ENCODE data around the gene HNMT.

The HNMT gene

DNA sequence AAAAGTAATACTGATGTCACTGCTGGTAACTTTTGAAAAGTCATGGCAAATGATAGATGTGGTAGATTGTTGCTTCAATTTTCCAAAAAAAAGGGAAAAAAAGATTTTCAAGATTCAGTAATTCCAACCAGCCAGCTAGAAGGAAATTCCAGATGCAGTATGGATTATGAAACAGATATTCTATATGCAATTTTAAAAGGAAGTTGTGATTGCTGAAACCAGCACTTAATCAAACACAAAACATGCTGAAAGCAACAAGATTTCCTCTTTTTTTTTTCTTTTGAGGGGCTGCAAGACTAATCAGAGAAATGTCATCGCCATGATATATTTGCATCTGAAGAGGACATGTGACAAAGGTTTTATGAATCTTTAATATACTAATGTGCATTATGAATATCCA lies 5.1 kb upstream of the HNMT start:
- Histone ChIP-seq H3K27me3 (ENCODE audit: insufficient read depth, poor library complexity, severe bottlenecking) (no peaks in the 10 kb centered on the region), H3K36me3 (ENCODE audit: low read depth) (no peaks in the 10 kb centered on the region), H3K4me1 (ENCODE audit: insufficient read depth, poor library complexity, severe bottlenecking) (peaks cover 10% of the 10 kb centered on the region), H3K4me3 (ENCODE audit: severe bottlenecking) (no peak overlapping the region), H3K9me3 (ENCODE audit: severe bottlenecking) (no peaks in the 10 kb centered on the region), H3K27ac (ENCODE audit: poor library complexity, severe bottlenecking) (no peak overlapping the region)
- DNase-seq (ENCODE audit: low spot score) (no peak), ATAC-seq (ENCODE audit: low read depth) (no peak)
- TF ChIP-seq, protein P1, sequence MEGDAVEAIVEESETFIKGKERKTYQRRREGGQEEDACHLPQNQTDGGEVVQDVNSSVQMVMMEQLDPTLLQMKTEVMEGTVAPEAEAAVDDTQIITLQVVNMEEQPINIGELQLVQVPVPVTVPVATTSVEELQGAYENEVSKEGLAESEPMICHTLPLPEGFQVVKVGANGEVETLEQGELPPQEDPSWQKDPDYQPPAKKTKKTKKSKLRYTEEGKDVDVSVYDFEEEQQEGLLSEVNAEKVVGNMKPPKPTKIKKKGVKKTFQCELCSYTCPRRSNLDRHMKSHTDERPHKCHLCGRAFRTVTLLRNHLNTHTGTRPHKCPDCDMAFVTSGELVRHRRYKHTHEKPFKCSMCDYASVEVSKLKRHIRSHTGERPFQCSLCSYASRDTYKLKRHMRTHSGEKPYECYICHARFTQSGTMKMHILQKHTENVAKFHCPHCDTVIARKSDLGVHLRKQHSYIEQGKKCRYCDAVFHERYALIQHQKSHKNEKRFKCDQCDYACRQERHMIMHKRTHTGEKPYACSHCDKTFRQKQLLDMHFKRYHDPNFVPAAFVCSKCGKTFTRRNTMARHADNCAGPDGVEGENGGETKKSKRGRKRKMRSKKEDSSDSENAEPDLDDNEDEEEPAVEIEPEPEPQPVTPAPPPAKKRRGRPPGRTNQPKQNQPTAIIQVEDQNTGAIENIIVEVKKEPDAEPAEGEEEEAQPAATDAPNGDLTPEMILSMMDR (IDR thresholded peaks at IDR 0.05; ENCODE audit: poor library complexity, severe bottlenecking) = no peak

DNA sequence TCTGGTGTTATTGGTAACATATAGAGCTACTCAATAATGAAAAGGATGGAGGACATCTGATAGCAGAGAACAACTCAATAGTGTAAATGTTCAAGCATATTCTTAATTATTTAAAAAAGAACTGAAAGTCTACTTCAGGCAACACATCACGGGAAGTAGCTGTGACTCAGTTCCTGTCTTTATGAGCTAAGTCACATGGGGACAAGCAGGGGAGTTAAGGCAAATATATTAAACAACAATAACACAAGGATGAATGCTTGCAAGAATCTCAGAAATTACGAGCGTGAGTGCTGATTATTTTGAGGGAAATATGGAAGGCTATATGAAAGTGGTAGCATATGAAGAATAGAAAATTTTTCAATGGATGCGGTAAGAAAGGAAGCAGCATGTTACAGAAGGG lies 4.0 kb upstream of the HNMT start:
- H3K4me3 ChIP-seq (ENCODE audit: severe bottlenecking) = no peak overlapping the region
- no peak overlapping the region for H3K27ac ChIP-seq (ENCODE audit: poor library complexity, severe bottlenecking)
- H3K36me3 ChIP-seq (ENCODE audit: low read depth) = no peaks in the 10 kb centered on the region
- H3K4me1 ChIP-seq (ENCODE audit: insufficient read depth, poor library complexity, severe bottlenecking) = peaks cover 17% of the 10 kb centered on the region
- ATAC-seq (ENCODE audit: low read depth) (no peak), DNase-seq (ENCODE audit: low spot score) (no peak)
- TF ChIP-seq, protein P1 (IDR thresholded peaks at IDR 0.05; ENCODE audit: poor library complexity, severe bottlenecking) = no peak
- no peaks in the 10 kb centered on the region for H3K9me3 ChIP-seq (ENCODE audit: severe bottlenecking)
- no peaks in the 10 kb centered on the region for H3K27me3 ChIP-seq (ENCODE audit: insufficient read depth, poor library complexity, severe bottlenecking)

DNA sequence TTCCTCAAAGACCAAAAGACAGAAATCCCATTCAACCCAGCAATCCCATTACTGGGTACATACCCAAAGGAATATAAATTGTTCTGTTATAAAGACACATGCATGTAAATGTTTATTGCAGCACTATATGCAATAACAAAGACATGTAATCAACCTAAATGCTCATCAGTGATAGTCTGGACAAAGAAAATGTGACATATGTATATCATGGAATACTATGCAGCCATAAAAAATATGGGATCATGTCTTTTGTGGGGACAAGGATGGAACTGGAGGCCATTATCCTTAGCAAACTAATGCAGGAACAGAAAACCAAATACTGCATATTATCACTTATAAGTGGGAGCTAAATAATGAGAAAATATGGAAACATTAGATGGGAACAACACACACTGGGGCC lies 2.7 kb upstream of the HNMT start:
- TF ChIP-seq, protein P1 (IDR thresholded peaks at IDR 0.05; ENCODE audit: poor library complexity, severe bottlenecking) = no peak
- no peak for DNase-seq (ENCODE audit: low spot score)

DNA sequence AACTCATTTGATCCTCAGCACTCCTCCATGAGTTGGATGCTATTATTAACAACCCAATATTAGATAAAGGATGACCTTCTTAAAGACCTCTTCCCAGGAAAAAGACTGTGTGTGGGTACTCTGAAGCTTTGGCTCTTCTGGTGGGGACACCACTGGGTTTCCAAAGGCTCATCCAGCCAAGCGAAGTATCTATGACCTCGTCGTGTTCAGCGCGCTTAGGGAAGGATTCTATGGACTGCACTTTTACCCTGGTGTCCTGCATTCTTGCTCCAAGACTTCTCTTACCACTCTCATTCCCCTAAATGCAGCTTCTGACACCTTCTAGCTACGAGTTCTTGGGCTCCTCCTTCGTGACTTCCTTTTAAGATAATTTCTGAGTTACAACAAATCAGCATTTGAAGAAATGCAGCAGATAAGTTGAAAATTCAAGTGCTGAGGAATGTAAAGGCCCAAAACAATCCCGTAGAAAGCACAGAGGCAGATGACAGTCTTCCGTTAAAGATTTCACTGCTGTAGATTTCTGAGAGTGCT lies 673 bp upstream of the HNMT start:
- H3K9me3 ChIP-seq (ENCODE audit: severe bottlenecking) = no peaks in the 10 kb centered on the region
- no peaks in the 10 kb centered on the region for H3K27me3 ChIP-seq (ENCODE audit: insufficient read depth, poor library complexity, severe bottlenecking)
- ATAC-seq (ENCODE audit: low read depth) = no peak
- H3K4me1 ChIP-seq (ENCODE audit: insufficient read depth, poor library complexity, severe bottlenecking) = peaks cover 13% of the 10 kb centered on the region
- no peak overlapping the region for H3K4me3 ChIP-seq (ENCODE audit: severe bottlenecking)
- H3K36me3 ChIP-seq (ENCODE audit: low read depth) = no peaks in the 10 kb centered on the region
- H3K27ac ChIP-seq (ENCODE audit: poor library complexity, severe bottlenecking) = peak overlapping the region; percentile 7
- TF ChIP-seq, protein P1 (IDR thresholded peaks at IDR 0.05; ENCODE audit: poor library complexity, severe bottlenecking) = no peak
- no peak for DNase-seq (ENCODE audit: low spot score)

More for the DNA sequence above, 2.7 kb upstream of the HNMT start:
- no peaks in the 10 kb centered on the region for H3K9me3 ChIP-seq (ENCODE audit: severe bottlenecking)
- H3K36me3 ChIP-seq (ENCODE audit: low read depth) = no peaks in the 10 kb centered on the region
- no peak overlapping the region for H3K27ac ChIP-seq (ENCODE audit: poor library complexity, severe bottlenecking)
- H3K4me1 ChIP-seq (ENCODE audit: insufficient read depth, poor library complexity, severe bottlenecking) = peaks cover 17% of the 10 kb centered on the region
- no peak for ATAC-seq (ENCODE audit: low read depth)
- H3K4me3 ChIP-seq (ENCODE audit: severe bottlenecking) = no peak overlapping the region
- no peaks in the 10 kb centered on the region for H3K27me3 ChIP-seq (ENCODE audit: insufficient read depth, poor library complexity, severe bottlenecking)

DNA sequence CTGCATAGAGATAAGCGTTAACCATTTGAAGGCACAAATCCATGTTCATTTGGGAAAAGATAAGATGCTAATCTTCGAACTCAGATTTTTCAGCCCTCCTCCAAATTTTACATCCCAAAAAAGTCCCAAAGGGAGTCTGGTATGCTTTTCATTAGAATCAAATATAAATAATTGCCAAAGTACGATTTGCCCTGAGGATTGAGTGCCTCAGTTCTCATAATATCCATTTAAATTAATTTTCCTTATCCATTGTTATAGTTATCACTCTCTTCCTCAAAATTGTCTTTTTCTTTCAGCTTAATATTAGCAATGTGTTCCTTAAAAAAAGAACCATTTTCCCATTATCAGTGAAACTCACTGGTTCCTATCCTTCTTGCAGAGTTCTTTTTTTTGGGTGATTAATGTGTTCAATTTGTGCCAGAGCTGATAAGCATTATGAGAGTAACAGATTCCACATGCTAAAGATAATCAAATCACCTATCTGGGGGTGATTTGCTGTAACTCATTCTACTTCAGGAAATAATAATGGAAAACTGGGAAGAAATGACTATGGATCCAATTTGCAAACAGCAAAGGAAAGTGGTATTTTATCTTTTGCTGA lies 686 bp downstream of the HNMT start:
- Histone ChIP-seq H3K9me3 (ENCODE audit: severe bottlenecking) (no peaks in the 10 kb centered on the region), H3K4me3 (ENCODE audit: severe bottlenecking) (no peak overlapping the region), H3K27ac (ENCODE audit: poor library complexity, severe bottlenecking) (no peak overlapping the region), H3K27me3 (ENCODE audit: insufficient read depth, poor library complexity, severe bottlenecking) (no peaks in the 10 kb centered on the region), H3K36me3 (ENCODE audit: low read depth) (no peaks in the 10 kb centered on the region), H3K4me1 (ENCODE audit: insufficient read depth, poor library complexity, severe bottlenecking) (peaks cover 26% of the 10 kb centered on the region)
- ATAC-seq (ENCODE audit: low read depth) (no peak), DNase-seq (ENCODE audit: low spot score) (no peak)
- TF ChIP-seq, protein P1 (IDR thresholded peaks at IDR 0.05; ENCODE audit: poor library complexity, severe bottlenecking) = no peak

Data from RWPE2 (cell line).